ENCODE data around the gene MVK.

Gene MVK

GRCh38 chr12:109559601-109560000 is 14.0 kb upstream of the MVK start:
- TF ChIP-seq, protein P1, sequence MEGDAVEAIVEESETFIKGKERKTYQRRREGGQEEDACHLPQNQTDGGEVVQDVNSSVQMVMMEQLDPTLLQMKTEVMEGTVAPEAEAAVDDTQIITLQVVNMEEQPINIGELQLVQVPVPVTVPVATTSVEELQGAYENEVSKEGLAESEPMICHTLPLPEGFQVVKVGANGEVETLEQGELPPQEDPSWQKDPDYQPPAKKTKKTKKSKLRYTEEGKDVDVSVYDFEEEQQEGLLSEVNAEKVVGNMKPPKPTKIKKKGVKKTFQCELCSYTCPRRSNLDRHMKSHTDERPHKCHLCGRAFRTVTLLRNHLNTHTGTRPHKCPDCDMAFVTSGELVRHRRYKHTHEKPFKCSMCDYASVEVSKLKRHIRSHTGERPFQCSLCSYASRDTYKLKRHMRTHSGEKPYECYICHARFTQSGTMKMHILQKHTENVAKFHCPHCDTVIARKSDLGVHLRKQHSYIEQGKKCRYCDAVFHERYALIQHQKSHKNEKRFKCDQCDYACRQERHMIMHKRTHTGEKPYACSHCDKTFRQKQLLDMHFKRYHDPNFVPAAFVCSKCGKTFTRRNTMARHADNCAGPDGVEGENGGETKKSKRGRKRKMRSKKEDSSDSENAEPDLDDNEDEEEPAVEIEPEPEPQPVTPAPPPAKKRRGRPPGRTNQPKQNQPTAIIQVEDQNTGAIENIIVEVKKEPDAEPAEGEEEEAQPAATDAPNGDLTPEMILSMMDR (IDR thresholded peaks at IDR 0.05) = no peak

GRCh38 chr12:109560867-109561710 is 12.5 kb upstream of the MVK start:
- TF ChIP-seq, protein P1 (IDR thresholded peaks at IDR 0.05) = no peak

- TF ChIP-seq, protein P1 (IDR thresholded peaks at IDR 0.05) = no peak
Observed at GRCh38 chr12:109561711-109562030, 11.9 kb upstream of the MVK start.

- TF ChIP-seq, protein P1 (IDR thresholded peaks at IDR 0.05) = no peak
Observed at GRCh38 chr12:109562871-109563270, 10.7 kb upstream of the MVK start.

GRCh38 chr12:109563291-109564284 is 10.0 kb upstream of the MVK start:
- TF ChIP-seq, protein P1 (IDR thresholded peaks at IDR 0.05) = no peak

- TF ChIP-seq, protein P1 (IDR thresholded peaks at IDR 0.05) = no peak
Observed at GRCh38 chr12:109566424-109566823, 7.2 kb upstream of the MVK start.

DNA sequence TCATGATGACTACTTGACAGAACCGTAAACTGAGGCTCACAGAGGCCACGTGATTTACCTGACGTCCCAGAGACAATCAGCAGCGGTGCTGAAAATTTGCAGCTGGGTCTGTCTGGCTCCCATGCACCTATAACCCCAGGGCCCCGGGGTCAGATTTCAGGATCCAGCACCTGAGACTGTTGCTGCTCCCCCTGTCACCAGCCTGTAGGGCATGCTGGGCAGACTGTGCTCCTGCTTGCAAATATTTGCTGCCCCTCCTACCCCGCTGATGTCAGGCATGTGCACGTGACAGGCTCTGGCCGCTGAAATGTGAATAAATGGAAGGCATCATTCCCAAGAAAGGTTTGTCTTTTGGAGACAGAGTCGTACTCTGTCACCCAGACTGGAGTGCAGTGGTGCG is 6.3 kb upstream of the MVK start:
- TF ChIP-seq, protein P1 (IDR thresholded peaks at IDR 0.05) = no peak

All from LNCAP (cell line).